K562 (cell line): ENCODE results near the gene MEAF6. TPM values are rescaled to one million over a fixed set of nuclear protein-coding genes. Genes with fewer than 3 reads are reported as not detected.

Experiments used
- ELK3 ChIP-seq: fragments of 450-650 bp; formaldehyde crosslinking; IDR thresholded peaks from 2 replicates; pipeline ENCODE4 v1.4.0; 2020; ENCODE audit warnings: mild to moderate bottlenecking
- HES1 ChIP-seq: fragments of 450-650 bp; IDR thresholded peaks from 2 replicates; pipeline ENCODE4 v1.6.1; 2016; ENCODE audit warnings: low read depth, mild to moderate bottlenecking, moderate library complexity
- HMGN3 ChIP-seq: IDR thresholded peaks from 2 replicates; pipeline ENCODE4 v1.6.1; 2011; ENCODE audit warnings: borderline replicate concordance, low read depth, mild to moderate bottlenecking, mixed read lengths, low read length; ENCODE audit not compliant: insufficient read length; ENCODE audit errors: extremely low read depth
- MNT ChIP-seq, 2 experiments: fragments of 450-650 bp; conservative IDR thresholded peaks; 2 replicates each; pipeline ENCODE4 v1.6.1; 2017; ENCODE audit warnings: mild to moderate bottlenecking in 2 of 2, moderate library complexity in 2 of 2
- MXD1 ChIP-seq: fragments of 250-450 bp; sonication (Bioruptor Pico); IDR thresholded peaks from 2 replicates; pipeline ENCODE4 v1.8.0; 2021; ENCODE audit warnings: borderline replicate concordance, mild to moderate bottlenecking, moderate library complexity; ENCODE audit not compliant: poor library complexity, severe bottlenecking
- NFRKB ChIP-seq: fragments of 450-650 bp; IDR thresholded peaks from 2 replicates; pipeline ENCODE4 v1.6.1; 2016; ENCODE audit warnings: low read depth
- ZBTB34 ChIP-seq: fragments of 250-450 bp; sonication (Bioruptor Pico); IDR thresholded peaks from 2 replicates; pipeline ENCODE4 v1.8.0; 2021; ENCODE audit warnings: mild to moderate bottlenecking, moderate library complexity
- ZFX ChIP-seq: sonication (generic); formaldehyde crosslinking; IDR thresholded peaks from 2 replicates; pipeline ENCODE4 v1.8.0; 2022; ENCODE audit warnings: mild to moderate bottlenecking, missing genetic modification reagents, moderate library complexity
- ZKSCAN1 ChIP-seq: fragments of 150-350 bp; IDR thresholded peaks from 2 replicates; pipeline ENCODE4 v1.6.1; 2016; ENCODE audit warnings: low read depth, low read length
- ZNF239 ChIP-seq: fragments of 250-450 bp; sonication (Bioruptor Pico); IDR thresholded peaks from 2 replicates; pipeline ENCODE4 v1.4.0; 2020; ENCODE audit warnings: mild to moderate bottlenecking
- ZNF253 ChIP-seq: fragments of 250-450 bp; sonication (Bioruptor Pico); conservative IDR thresholded peaks from 2 replicates; pipeline ENCODE4 v1.6.1; 2021; ENCODE audit warnings: mild to moderate bottlenecking
- ZNF318 ChIP-seq, 2 experiments: fragments of 450-650 bp; IDR thresholded peaks; 2 replicates each; pipeline ENCODE4 v1.6.1; 2016; ENCODE audit warnings: mild to moderate bottlenecking in 2 of 2, borderline replicate concordance in 1 of 2, low read depth in 1 of 2, moderate library complexity in 1 of 2
- polyA plus RNA-seq, 8 experiments: library from polyadenylated mRNA; depleted of rRNA in 4 of 8; stranded (reverse) in 5 of 8; unstranded in 3 of 8; fragments of >200 nt; fragmentation: Nextera tagmentation in 2 of 8; fragmentation: Illumina TruSeq in 1 of 8; extraction: Ambion mirVana in 2 of 8; extraction: Trizol in 1 of 8; gene quantifications; 2 replicates each; pipeline versions ENCODE4 v1.2.1 to v1.2.3, GENCODE V29; 2011 to 2014; ENCODE audit warnings: inconsistent platforms in 1 of 8, missing spikeins in 1 of 8
- total RNA-seq, 7 experiments: library from RNA; depleted of rRNA in 6 of 7; stranded (reverse); fragments of >200 nt in 6 of 7; fragmentation: Illumina TruSeq in 2 of 7; extraction: Trizol in 2 of 7; gene quantifications; 2 replicates each; pipeline versions ENCODE4 v1.2.1 to v1.2.3, GENCODE V29; 2011 to 2021; ENCODE audit warnings: low replicate concordance in 1 of 7

Gene MEAF6
- total and polyA plus RNA-seq, 9 of the 15 experiments (the other 6 are each of a cell fraction or from before 2014, with no cell fraction given), result 55.0 to 151 (median 92.3) TPM

- TF ChIP-seq ZNF318 (IDR thresholded peaks at IDR 0.05; ENCODE audit: borderline replicate concordance in 1 of 2, low read depth in 1 of 2) (no peak), ZFX (CRISPR knock-in tag) (peak; percentile 87), ZNF253 (no peak), MXD1 (CRISPR knock-in tag) (peak; percentile 49), NFRKB (peak; percentile 68; the same call in 1 of the 2 replicates), ELK3 (CRISPR knock-in tag) (no peak), MNT (conservative IDR thresholded peaks at IDR 0.05) (peak; percentile 42 to 78; a peak in 3 of 4 replicates), HMGN3 (peak; percentile 89), ZBTB34 (CRISPR knock-in tag) (no peak), ZKSCAN1 (peak; percentile 46), ZNF239 (CRISPR knock-in tag) (no peak), HES1 (no peak)
Observed at GRCh38 chr1:37514350-37515184, at the start of gene MEAF6 (continued).
